HG03521 (cell line): ENCODE data around the gene TRAM2.

ENCODE experiments used
- ATAC-seq: cut with Tn5 transposase; IDR thresholded peaks from one replicate; pipeline ENCODE4 v1.9.1; 2021; ENCODE audit warnings: mild to moderate bottlenecking, moderate library complexity; ENCODE audit not compliant: unreplicated experiment

Gene TRAM2

GRCh38 chr6:52577022-52577777 lies at the start of gene TRAM2:
Gene TRAM2 (minus strand): TSS chr6:52577060. CDS start chr6:52576915, 145 bp downstream.
- ATAC-seq, result peak; percentile 45

- ATAC-seq, result no peak
Measured at GRCh38 chr6:52622810-52623209, 46.0 kb upstream of the TRAM2 start.

GRCh38 chr6:52621631-52622030 lies 44.8 kb upstream of the TRAM2 start:
- no peak for ATAC-seq

- ATAC-seq, result no peak
Measured at GRCh38 chr6:52620906-52621190, 44.0 kb upstream of the TRAM2 start.

GRCh38 chr6:52620055-52620905 lies 43.4 kb upstream of the TRAM2 start:
- ATAC-seq, result no peak

- no peak for ATAC-seq
Measured at GRCh38 chr6:52617087-52617486, 40.2 kb upstream of the TRAM2 start.

GRCh38 chr6:52616059-52616690 lies 39.3 kb upstream of the TRAM2 start:
- ATAC-seq, result no peak

GRCh38 chr6:52612336-52613054 lies 35.6 kb upstream of the TRAM2 start:
- no peak for ATAC-seq

GRCh38 chr6:52611833-52612232 lies 35.0 kb upstream of the TRAM2 start:
- no peak for ATAC-seq

- no peak for ATAC-seq
Measured at GRCh38 chr6:52610745-52611355, 34.0 kb upstream of the TRAM2 start.

- no peak for ATAC-seq
Measured at GRCh38 chr6:52610011-52610410, 33.2 kb upstream of the TRAM2 start.

GRCh38 chr6:52605610-52606185 lies 28.8 kb upstream of the TRAM2 start:
- ATAC-seq, result no peak

GRCh38 chr6:52603000-52603795 lies 26.3 kb upstream of the TRAM2 start:
- ATAC-seq, result no peak

GRCh38 chr6:52598824-52599190 lies 21.9 kb upstream of the TRAM2 start:
- no peak for ATAC-seq

GRCh38 chr6:52598123-52598823 lies 21.4 kb upstream of the TRAM2 start:
- ATAC-seq, result peak; percentile 60

GRCh38 chr6:52597738-52598122 lies 20.9 kb upstream of the TRAM2 start:
- no peak for ATAC-seq

GRCh38 chr6:52596371-52597028 lies 19.6 kb upstream of the TRAM2 start:
- no peak for ATAC-seq

GRCh38 chr6:52595796-52596130 lies 18.9 kb upstream of the TRAM2 start:
- ATAC-seq, result peak; percentile 66
